Measurements from ENCODE around the gene ZNF274. TPM values are rescaled to one million over a fixed set of nuclear protein-coding genes. Genes with fewer than 3 reads are reported as not detected.

ZNF274 gene
- total and polyA plus RNA-seq, 2 of the 8 experiments (the other 6 are each of a cell fraction or from before 2014, with no cell fraction given), result 13.3 to 25.1 TPM

DNA sequence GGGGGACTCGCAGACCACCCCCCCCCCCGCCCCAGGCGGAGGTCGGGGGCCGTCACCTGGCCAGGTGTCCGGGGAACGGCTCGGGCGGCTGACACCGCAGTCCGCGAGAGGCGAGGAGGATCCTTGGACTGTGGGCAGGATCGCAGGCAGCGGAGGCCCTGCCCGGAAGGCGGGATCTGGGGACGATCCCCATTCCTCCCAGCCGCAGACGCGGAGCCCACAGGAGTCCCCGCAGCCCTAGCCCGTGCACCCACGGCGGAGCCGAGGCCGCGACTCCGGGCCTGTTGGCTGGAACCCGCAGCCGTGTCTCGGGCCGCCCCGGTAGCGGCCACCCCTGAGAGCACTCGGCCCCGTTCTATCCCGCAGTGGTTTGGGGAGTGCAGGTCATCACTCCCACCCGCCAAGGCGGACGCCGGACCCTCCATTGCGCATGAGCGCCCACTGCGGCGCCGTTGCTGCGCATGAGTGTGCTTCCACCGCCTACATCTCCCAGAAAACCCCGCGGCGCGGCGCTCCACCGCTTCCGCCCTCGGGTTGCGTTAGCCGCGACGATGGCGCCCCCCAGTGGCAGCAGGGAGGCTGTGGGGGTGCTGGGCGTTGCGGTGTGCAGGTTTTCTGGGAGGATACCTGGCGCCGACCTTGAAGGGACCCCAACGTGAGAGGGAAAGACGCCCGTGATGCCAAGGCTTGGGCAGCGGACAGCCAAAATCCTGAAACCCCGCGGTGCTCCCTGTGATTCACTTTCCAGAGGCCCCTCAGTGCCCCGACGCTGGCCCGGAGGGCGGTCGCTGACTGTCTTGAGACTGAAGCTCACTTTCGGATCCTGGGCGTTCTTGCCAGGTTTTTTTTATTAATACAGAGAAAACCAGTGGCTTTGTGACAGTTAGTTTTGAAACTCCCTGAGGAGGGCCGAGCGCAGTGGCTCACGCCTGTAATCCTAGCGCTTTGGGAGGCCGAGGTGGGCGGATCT lies 27.9 kb upstream of the ZNF274 start (continued):
- TF ChIP-seq YY1 (IDR thresholded peaks at IDR 0.05; ENCODE audit: low read depth, low read length) (peak; percentile 58; the same call in 1 of the 2 replicates), RAD21 (IDR thresholded peaks at IDR 0.05 in 1 of 2, conservative IDR thresholded peaks at IDR 0.05 in 1 of 2; ENCODE audit: low read depth in 2 of 2, low read length in 2 of 2) (peak; percentile 99), SP2 (IDR thresholded peaks at IDR 0.05; ENCODE audit: low read length) (no peak), BRCA1 (IDR thresholded peaks at IDR 0.05; ENCODE audit: low read depth, low read length) (peak; percentile 13; the same call in 1 of the 2 replicates), RXRA (IDR thresholded peaks at IDR 0.05; ENCODE audit: insufficient read depth, low read depth, low read length) (no peak), RNF2 (IDR thresholded peaks at IDR 0.05; ENCODE audit: borderline replicate concordance, low read depth, low read length, missing control alignments, poor library complexity, severe bottlenecking) (no peak), EZH2 (IDR thresholded peaks at IDR 0.05; ENCODE audit: low read depth, low read length, severe bottlenecking) (no peak), JUN (IDR thresholded peaks at IDR 0.05; ENCODE audit: low read depth, low read length) (no peak), SRF (IDR thresholded peaks at IDR 0.05; ENCODE audit: low read depth, low read length) (no peak), EGR1 (IDR thresholded peaks at IDR 0.05; ENCODE audit: borderline replicate concordance, low read depth, low read length) (no peak), CTBP2 (IDR thresholded peaks at IDR 0.05; ENCODE audit: borderline replicate concordance, insufficient read depth, insufficient read length, low read length) (no peak), NANOG (IDR thresholded peaks at IDR 0.05; ENCODE audit: insufficient read depth, low read depth, low read length, poor library complexity, severe bottlenecking) (no peak), SIX5 (IDR thresholded peaks at IDR 0.05; ENCODE audit: low read depth, low read length) (peak; percentile 64), JUND (IDR thresholded peaks at IDR 0.05; ENCODE audit: low read length) (peak; percentile 43; the same call in 1 of the 2 replicates), CHD1 (IDR thresholded peaks at IDR 0.05; ENCODE audit: low read depth, low read length) (no peak), TEAD4 (IDR thresholded peaks at IDR 0.05; ENCODE audit: low read depth, low read length) (no peak), ASH2L (IDR thresholded peaks at IDR 0.05; ENCODE audit: low read length) (peak; percentile 90), POU5F1 (IDR thresholded peaks at IDR 0.05; ENCODE audit: low read depth, low read length) (no peak)
- TF ChIP-seq, protein P1, sequence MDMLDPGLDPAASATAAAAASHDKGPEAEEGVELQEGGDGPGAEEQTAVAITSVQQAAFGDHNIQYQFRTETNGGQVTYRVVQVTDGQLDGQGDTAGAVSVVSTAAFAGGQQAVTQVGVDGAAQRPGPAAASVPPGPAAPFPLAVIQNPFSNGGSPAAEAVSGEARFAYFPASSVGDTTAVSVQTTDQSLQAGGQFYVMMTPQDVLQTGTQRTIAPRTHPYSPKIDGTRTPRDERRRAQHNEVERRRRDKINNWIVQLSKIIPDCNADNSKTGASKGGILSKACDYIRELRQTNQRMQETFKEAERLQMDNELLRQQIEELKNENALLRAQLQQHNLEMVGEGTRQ (IDR thresholded peaks at IDR 0.05; ENCODE audit: low read length), result no peak
